GM19467 (cell line): ENCODE results near the gene ACAP2.
"Not testable (repeated sequence)": the region's sequence is repeated elsewhere in the genome, so short reads cannot be mapped to it uniquely, and the experiment has no call there.

Experiments
- ATAC-seq: cut with Tn5 transposase; IDR thresholded peaks from one replicate; pipeline ENCODE4 v1.9.1; 2021; ENCODE audit warnings: mild to moderate bottlenecking, moderate library complexity; ENCODE audit not compliant: unreplicated experiment

Gene ACAP2

DNA sequence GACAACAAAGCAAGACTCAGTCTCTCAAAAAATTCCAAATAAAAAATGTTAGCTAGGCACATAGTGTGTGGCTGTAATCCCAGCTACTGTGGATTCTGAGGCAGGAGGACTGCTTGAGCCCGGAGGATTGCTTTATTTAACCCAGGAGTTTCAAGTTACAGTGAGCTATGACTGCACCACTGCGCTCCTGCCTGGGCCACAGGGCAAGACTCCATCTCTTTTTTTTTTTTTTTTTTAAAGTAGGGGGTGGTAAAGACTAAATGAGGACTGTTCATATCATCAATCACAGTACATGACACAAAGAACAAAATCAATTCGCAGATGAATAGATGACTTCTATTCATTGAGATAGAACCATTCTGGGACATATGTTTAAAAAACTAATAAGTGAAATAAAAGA lies 48.1 kb downstream of the ACAP2 start:
- no peak for ATAC-seq

GRCh38 chr3:195394024-195394423 lies 48.8 kb downstream of the ACAP2 start:
- no peak for ATAC-seq

- no peak for ATAC-seq
Observed at GRCh38 chr3:195388380-195388779, 54.4 kb downstream of the ACAP2 start.

DNA sequence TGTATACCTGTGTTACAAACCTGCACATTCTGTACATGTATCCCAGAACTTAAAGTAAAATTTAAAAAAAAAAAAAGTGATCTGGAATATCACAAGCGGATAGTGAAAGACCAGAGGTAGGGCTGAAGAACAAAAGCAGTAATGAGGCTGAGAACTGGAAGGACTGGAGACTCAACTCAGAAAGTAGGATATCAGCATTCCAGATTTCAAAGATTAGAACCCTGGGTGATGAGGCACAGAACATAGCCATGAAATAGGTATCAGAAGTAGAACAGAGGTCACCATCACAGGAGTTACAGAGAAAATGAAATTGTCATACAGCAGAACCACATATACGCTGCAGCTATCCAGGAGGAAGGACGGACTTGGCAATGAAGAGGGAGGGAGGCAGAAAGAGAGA lies 56.1 kb downstream of the ACAP2 start:
- ATAC-seq, result no peak

DNA sequence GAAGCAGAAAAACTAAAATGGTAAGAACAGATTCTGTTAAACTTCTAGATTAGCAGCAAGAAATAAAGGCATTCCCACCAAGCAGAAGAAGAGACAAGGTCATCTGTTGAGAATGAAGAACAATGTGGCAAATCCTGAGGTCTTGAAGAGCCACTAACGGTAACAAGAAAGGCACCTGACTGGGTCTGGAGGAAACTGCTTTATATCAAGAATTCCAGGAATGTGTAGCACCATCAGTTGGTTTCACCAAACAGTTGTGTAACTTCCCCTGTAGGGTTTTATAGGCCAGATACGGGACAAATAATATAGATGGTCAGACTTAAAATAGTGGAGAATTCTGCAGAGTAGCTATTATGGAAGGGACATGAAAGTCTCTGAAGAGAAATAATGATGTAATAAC lies 57.3 kb downstream of the ACAP2 start:
- ATAC-seq, result no peak

DNA sequence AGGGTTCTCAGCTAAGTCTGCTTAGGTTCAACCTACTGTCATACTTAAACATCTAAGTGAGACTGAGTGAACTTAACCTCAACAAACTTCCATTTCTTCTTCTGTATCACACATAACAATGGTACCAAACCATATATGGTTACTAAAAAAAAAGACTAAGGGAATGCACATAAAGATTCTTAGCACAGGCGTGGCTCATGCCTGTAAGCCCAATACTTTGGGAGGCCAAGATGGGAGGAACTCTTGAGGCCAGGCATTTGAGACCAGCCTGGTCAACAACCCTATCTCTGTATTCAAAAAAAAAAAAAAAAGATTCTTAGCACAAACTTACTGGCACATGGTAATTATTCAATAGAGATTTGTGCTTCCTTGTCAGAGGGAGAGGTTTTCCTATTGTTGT lies 57.9 kb downstream of the ACAP2 start:
- ATAC-seq, result no peak

DNA sequence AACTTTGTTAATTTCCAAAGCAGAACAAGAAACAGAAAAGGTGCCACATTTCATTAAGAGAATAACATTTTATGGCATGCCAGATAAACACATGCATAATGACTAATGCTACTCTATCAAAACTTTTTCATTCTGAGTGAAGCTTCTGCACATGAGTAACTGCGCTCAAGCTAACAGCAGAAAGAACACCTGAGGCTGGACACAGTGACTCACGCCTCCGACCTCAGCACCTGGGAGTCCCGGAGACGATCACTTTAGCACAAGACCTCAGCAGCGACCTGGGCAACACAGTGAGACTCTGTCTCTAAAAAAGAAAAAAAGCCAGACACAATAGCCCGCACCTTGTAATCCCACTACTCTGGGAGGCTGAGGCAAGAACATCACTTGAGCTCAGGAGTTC lies 70.6 kb downstream of the ACAP2 start:
- ATAC-seq, result no peak

GRCh38 chr3:195366200-195366925 lies 76.5 kb downstream of the ACAP2 start:
- ATAC-seq, result no peak

DNA sequence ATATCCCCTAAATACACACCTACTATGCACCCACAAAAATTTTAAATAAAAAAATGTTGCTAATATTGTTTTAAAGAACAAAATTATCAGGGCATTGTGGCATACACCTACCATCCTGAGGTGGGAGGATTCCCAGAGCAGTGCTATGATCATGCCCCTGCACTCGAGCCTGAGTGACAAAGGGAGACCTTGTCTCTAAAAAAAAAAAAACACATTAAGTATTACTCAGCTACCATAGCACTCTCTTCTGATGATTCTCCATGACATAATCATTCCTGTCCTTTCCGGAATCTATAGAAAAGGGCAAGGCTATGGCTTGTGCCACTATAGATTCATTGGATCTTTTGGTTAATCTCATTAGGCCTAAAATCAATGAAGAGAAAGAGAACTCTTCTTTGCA lies 77.4 kb downstream of the ACAP2 start:
- ATAC-seq, result no peak

DNA sequence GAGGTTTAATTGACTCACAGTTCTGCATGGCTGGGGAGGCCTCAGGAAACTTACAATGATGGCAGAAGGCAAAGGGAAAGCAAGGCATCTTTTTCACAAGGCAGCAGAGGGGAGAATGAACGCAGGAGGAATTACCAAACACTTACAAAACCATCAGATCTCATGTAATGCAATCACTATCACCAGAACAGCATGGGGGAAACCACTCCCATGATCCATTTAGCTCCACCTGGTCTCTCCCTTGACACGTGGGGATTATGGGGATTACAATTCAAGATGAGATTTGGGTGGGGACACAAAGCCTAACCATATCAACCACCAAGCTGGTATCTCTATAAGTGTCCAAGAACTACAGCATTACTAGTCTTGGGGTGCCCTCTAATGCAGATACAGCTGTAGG lies 85.0 kb downstream of the ACAP2 start:
- not testable (repeated sequence) for ATAC-seq

GRCh38 chr3:195356151-195357086 lies 86.4 kb downstream of the ACAP2 start:
- no peak for ATAC-seq

- ATAC-seq, result not testable (repeated sequence)
Observed at GRCh38 chr3:195354009-195354408, 88.8 kb downstream of the ACAP2 start.

DNA sequence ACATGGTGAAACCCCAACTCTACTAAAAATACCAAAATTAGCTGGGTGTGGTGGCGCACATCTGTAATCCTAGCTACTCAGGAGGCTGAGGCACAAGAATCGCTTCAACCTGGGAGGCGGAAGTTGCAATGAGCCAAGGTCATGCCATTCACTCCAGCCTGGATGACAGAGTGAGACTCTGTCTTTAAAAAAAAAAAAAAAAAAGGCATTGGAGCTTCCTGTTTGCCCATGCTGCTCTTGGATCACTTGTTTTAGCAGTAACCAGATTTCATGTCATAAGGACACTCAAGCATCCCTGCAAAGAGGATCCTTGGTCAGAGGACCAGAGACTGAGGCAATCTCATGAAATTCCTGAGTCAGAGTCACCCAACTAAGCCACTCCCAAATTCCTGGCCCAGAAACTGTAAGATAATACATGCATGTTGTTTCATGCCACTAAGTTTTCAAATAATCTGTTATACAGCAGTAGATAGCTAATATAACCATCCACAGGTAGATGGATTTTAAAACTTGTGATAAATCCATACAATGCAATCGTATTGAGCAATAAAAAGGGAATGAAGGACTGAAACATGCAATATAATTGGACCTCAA lies 89.8 kb downstream of the ACAP2 start:
- ATAC-seq, result no peak

GRCh38 chr3:195348426-195349115 lies 94.2 kb downstream of the ACAP2 start:
- no peak for ATAC-seq

- ATAC-seq, result no peak
Observed at GRCh38 chr3:195337747-195338146, 105.1 kb downstream of the ACAP2 start.

GRCh38 chr3:195334967-195335366 lies 107.9 kb downstream of the ACAP2 start:
- ATAC-seq, result no peak

GRCh38 chr3:195319060-195319459 lies 123.8 kb downstream of the ACAP2 start:
- no peak for ATAC-seq

DNA sequence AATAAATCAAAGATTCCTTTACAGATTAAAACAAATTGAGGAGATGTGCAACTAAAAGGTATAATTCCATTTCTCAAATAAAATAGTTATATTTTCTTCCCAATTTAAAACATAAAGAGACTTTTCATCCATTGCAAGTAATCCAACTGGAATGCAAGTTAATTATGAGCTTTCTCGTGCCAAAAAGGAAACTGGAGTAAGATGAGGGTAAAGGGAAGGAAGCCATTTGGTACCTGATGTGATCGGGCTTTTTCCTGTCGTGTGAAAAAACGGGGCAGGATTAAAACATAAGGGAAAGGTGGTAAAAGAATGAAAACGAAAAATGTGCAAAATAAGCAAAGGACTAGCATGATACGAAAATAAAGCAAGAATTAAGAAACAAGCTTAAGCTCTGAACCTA lies 130.1 kb downstream of the ACAP2 start:
- ATAC-seq, result no peak

- no peak for ATAC-seq
Observed at GRCh38 chr3:195307711-195308110, 135.1 kb downstream of the ACAP2 start.

GRCh38 chr3:195306369-195306768 lies 136.5 kb downstream of the ACAP2 start:
- ATAC-seq, result no peak

- no peak for ATAC-seq
Observed at GRCh38 chr3:195302431-195302830, 140.4 kb downstream of the ACAP2 start.
